ENCODE results near the gene SCYGR7. TPM values are rescaled to one million over a fixed set of nuclear protein-coding genes. Genes with fewer than 3 reads are reported as not detected.

SCYGR7 gene
- polyA plus RNA-seq, 1 donor from 2014 or later = not detected

DNA sequence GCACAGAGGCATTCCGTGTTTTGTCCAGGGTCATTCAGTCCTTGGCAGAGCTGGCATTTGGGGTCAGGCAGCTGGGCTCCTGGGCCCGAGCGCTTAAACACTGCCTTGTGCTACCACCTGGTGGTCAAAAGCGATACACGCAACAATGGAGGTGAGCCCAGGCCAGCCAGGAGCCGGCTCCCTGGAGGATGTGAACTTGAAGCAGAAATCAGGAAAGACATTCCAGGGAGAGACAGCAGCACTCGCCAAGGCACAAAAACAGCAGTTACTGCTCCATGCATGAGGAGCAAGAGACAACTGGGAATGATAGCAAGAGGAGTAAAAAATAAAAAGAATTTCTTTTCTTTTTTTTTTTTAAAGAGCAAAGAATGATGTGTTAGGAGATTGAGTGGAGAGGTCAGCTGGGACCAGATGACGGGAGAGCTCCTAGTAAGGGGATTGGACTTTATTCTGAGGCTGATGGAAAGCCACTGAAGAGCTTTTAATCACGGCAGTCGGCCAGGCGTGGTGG lies 38.3 kb downstream of the SCYGR7 start:
- H3K9me2 ChIP-seq (ENCODE audit: insufficient read depth, low read length) = no peaks in the 10 kb centered on the region
- no peak overlapping the region for H2AFZ ChIP-seq (ENCODE audit: low read depth, low read length)
- no peak overlapping the region for H3K27ac ChIP-seq (ENCODE audit: low read length)

DNA sequence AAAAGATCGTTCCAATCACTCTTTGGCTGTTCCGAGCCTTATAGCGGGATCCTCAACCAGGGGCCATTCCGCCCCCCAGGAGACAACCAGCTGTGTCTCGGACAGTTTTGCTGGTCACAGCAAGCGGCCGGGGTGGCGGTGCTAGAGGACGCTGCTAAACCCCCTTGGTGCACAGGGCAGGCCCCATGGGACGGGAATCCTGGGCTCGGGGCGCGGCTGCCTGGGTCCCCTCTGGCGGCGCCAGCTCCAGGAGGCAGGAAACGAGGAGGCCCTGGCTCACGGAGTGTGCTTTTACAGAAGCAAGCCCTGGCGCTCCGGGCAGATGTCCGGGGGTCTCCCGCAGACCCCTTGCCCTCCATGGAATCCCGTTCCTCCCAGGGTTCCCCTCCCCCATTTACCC lies 39.7 kb downstream of the SCYGR7 start:
- Histone ChIP-seq H2AFZ (ENCODE audit: low read depth, low read length) (no peak overlapping the region), H4K20me1 (ENCODE audit: insufficient read depth) (no peaks in the 10 kb centered on the region), H3K36me3 (ENCODE audit: insufficient read depth, low read length) (no peaks in the 10 kb centered on the region), H3K4me3 (ENCODE audit: low read length) (no peak overlapping the region), H3K27ac (ENCODE audit: low read length) (no peak overlapping the region), H3K9ac (ENCODE audit: low read length) (no peak overlapping the region), H3F3A (ENCODE audit: insufficient read depth, low read length, poor library complexity, severe bottlenecking) (peaks cover 4% of the 10 kb centered on the region), H3K79me2 (replicated peaks; ENCODE audit: insufficient read depth, low read length) (no peaks in the 10 kb centered on the region), H3K4me2 (ENCODE audit: low read length) (no peak overlapping the region), H3K27me3 (ENCODE audit: insufficient read depth, low read depth, low read length) (no peaks in the 10 kb centered on the region), H3K9me3 (ENCODE audit: low read length) (no peaks in the 10 kb centered on the region), H3K9me2 (ENCODE audit: insufficient read depth, low read length) (no peaks in the 10 kb centered on the region)
- TF ChIP-seq MXI1 (conservative IDR thresholded peaks at IDR 0.05; ENCODE audit: poor library complexity, severe bottlenecking) (no peak), TAF1 (IDR thresholded peaks at IDR 0.05; ENCODE audit: low read depth) (no peak)

More for the DNA sequence above, 38.3 kb downstream of the SCYGR7 start:
- no peak for TF ChIP-seq MXI1 (conservative IDR thresholded peaks at IDR 0.05; ENCODE audit: poor library complexity, severe bottlenecking)
- peak; percentile 100 for TF ChIP-seq SMC3 (conservative IDR thresholded peaks at IDR 0.05; ENCODE audit: poor library complexity)
- TF ChIP-seq POLR2AphosphoS5 (IDR thresholded peaks at IDR 0.05) = no peak
- TF ChIP-seq RAD21 (conservative IDR thresholded peaks at IDR 0.05) = peak; percentile 99
- TF ChIP-seq CTCF (IDR thresholded peaks at IDR 0.05; ENCODE audit: poor library complexity, severe bottlenecking) = peak; percentile 96
- TF ChIP-seq TAF1 (IDR thresholded peaks at IDR 0.05; ENCODE audit: low read depth) = no peak
- no peak for TF ChIP-seq EZH2 (IDR thresholded peaks at IDR 0.05; ENCODE audit: borderline replicate concordance, insufficient read depth, low read length, poor library complexity, severe bottlenecking)
- TF ChIP-seq EP300 (conservative IDR thresholded peaks at IDR 0.05; ENCODE audit: poor library complexity, severe bottlenecking) = no peak
- TF ChIP-seq REST (IDR thresholded peaks at IDR 0.05; ENCODE audit: borderline replicate concordance) = no peak
- Histone ChIP-seq H3K9ac (ENCODE audit: low read length) (no peak overlapping the region), H3K79me2 (replicated peaks; ENCODE audit: insufficient read depth, low read length) (no peaks in the 10 kb centered on the region), H3K27me3 (ENCODE audit: insufficient read depth, low read depth, low read length) (no peaks in the 10 kb centered on the region), H3K4me2 (ENCODE audit: low read length) (no peak overlapping the region), H3K4me3 (ENCODE audit: low read length) (no peak overlapping the region), H3F3A (ENCODE audit: insufficient read depth, low read length, poor library complexity, severe bottlenecking) (peaks cover 4% of the 10 kb centered on the region), H3K9me3 (ENCODE audit: low read length) (no peaks in the 10 kb centered on the region), H3K36me3 (ENCODE audit: insufficient read depth, low read length) (no peaks in the 10 kb centered on the region), H4K20me1 (ENCODE audit: insufficient read depth) (no peaks in the 10 kb centered on the region)

Measured in neural cell (in vitro differentiated cells).